ENCODE measurements around the gene MAP2. TPM values are rescaled to one million over a fixed set of nuclear protein-coding genes. Genes with fewer than 3 reads are reported as not detected.

Gene MAP2
- total and polyA plus RNA-seq, 2 of the 8 experiments (the other 6 are each of a cell fraction or from before 2014, with no cell fraction given): 5.9 to 9.4 TPM

DNA sequence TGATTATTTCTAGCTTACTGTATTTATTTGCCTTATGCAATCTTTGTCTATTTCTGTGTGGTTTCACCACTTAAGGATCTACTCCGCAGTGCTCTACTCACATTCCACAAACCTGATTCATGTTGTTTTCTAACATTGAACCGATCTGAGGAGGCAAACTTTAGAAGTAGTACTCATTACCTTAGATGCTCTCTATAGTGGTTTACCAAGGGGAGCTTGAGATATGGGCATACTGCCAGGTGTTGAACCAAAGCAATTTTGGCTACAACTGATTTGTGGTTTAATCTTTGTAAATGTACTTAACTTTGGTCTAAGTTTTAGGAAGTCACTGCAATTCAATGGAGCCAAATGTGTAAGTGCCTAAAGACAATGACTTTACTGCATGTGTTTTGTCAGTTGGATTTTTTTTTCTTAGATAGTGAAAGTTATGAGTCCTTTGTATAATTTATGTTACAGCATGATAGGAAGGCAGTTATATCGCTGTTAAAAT, 50.1 kb downstream of the MAP2 start (continued):
- TF ChIP-seq, protein P1, sequence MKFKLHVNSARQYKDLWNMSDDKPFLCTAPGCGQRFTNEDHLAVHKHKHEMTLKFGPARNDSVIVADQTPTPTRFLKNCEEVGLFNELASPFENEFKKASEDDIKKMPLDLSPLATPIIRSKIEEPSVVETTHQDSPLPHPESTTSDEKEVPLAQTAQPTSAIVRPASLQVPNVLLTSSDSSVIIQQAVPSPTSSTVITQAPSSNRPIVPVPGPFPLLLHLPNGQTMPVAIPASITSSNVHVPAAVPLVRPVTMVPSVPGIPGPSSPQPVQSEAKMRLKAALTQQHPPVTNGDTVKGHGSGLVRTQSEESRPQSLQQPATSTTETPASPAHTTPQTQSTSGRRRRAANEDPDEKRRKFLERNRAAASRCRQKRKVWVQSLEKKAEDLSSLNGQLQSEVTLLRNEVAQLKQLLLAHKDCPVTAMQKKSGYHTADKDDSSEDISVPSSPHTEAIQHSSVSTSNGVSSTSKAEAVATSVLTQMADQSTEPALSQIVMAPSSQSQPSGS (IDR thresholded peaks at IDR 0.05; ENCODE audit: low read length): no peak
- TF ChIP-seq BCL11A (IDR thresholded peaks at IDR 0.05; ENCODE audit: low read depth in 2 of 2, low read length in 2 of 2): no peak
- TF ChIP-seq BRCA1 (IDR thresholded peaks at IDR 0.05; ENCODE audit: low read depth, low read length): no peak
- no peak for TF ChIP-seq EP300 (IDR thresholded peaks at IDR 0.05; ENCODE audit: borderline replicate concordance in 1 of 2, low read depth in 2 of 2, low read length in 2 of 2)
- no peak for TF ChIP-seq SAP30 (IDR thresholded peaks at IDR 0.05; ENCODE audit: insufficient read depth, insufficient replicate concordance, low read length)
- TF ChIP-seq RAD21 (IDR thresholded peaks at IDR 0.05 in 1 of 2, conservative IDR thresholded peaks at IDR 0.05 in 1 of 2; ENCODE audit: low read depth in 2 of 2, low read length in 2 of 2): no peak
- TF ChIP-seq MAFK (IDR thresholded peaks at IDR 0.05; ENCODE audit: low read depth, low read length): no peak
- no peak for TF ChIP-seq POLR2A (IDR thresholded peaks at IDR 0.05; ENCODE audit: control extremely low read depth in 1 of 2, low read depth in 2 of 2, low read length in 2 of 2)
- TF ChIP-seq, protein P2, sequence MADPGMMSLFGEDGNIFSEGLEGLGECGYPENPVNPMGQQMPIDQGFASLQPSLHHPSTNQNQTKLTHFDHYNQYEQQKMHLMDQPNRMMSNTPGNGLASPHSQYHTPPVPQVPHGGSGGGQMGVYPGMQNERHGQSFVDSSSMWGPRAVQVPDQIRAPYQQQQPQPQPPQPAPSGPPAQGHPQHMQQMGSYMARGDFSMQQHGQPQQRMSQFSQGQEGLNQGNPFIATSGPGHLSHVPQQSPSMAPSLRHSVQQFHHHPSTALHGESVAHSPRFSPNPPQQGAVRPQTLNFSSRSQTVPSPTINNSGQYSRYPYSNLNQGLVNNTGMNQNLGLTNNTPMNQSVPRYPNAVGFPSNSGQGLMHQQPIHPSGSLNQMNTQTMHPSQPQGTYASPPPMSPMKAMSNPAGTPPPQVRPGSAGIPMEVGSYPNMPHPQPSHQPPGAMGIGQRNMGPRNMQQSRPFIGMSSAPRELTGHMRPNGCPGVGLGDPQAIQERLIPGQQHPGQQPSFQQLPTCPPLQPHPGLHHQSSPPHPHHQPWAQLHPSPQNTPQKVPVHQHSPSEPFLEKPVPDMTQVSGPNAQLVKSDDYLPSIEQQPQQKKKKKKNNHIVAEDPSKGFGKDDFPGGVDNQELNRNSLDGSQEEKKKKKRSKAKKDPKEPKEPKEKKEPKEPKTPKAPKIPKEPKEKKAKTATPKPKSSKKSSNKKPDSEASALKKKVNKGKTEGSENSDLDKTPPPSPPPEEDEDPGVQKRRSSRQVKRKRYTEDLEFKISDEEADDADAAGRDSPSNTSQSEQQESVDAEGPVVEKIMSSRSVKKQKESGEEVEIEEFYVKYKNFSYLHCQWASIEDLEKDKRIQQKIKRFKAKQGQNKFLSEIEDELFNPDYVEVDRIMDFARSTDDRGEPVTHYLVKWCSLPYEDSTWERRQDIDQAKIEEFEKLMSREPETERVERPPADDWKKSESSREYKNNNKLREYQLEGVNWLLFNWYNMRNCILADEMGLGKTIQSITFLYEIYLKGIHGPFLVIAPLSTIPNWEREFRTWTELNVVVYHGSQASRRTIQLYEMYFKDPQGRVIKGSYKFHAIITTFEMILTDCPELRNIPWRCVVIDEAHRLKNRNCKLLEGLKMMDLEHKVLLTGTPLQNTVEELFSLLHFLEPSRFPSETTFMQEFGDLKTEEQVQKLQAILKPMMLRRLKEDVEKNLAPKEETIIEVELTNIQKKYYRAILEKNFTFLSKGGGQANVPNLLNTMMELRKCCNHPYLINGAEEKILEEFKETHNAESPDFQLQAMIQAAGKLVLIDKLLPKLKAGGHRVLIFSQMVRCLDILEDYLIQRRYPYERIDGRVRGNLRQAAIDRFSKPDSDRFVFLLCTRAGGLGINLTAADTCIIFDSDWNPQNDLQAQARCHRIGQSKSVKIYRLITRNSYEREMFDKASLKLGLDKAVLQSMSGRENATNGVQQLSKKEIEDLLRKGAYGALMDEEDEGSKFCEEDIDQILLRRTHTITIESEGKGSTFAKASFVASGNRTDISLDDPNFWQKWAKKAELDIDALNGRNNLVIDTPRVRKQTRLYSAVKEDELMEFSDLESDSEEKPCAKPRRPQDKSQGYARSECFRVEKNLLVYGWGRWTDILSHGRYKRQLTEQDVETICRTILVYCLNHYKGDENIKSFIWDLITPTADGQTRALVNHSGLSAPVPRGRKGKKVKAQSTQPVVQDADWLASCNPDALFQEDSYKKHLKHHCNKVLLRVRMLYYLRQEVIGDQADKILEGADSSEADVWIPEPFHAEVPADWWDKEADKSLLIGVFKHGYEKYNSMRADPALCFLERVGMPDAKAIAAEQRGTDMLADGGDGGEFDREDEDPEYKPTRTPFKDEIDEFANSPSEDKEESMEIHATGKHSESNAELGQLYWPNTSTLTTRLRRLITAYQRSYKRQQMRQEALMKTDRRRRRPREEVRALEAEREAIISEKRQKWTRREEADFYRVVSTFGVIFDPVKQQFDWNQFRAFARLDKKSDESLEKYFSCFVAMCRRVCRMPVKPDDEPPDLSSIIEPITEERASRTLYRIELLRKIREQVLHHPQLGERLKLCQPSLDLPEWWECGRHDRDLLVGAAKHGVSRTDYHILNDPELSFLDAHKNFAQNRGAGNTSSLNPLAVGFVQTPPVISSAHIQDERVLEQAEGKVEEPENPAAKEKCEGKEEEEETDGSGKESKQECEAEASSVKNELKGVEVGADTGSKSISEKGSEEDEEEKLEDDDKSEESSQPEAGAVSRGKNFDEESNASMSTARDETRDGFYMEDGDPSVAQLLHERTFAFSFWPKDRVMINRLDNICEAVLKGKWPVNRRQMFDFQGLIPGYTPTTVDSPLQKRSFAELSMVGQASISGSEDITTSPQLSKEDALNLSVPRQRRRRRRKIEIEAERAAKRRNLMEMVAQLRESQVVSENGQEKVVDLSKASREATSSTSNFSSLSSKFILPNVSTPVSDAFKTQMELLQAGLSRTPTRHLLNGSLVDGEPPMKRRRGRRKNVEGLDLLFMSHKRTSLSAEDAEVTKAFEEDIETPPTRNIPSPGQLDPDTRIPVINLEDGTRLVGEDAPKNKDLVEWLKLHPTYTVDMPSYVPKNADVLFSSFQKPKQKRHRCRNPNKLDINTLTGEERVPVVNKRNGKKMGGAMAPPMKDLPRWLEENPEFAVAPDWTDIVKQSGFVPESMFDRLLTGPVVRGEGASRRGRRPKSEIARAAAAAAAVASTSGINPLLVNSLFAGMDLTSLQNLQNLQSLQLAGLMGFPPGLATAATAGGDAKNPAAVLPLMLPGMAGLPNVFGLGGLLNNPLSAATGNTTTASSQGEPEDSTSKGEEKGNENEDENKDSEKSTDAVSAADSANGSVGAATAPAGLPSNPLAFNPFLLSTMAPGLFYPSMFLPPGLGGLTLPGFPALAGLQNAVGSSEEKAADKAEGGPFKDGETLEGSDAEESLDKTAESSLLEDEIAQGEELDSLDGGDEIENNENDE (IDR thresholded peaks at IDR 0.05; ENCODE audit: insufficient replicate concordance, low read length): no peak

Data from H1 (cell line).